Measurements from ENCODE around the gene NUDT21.

DNA sequence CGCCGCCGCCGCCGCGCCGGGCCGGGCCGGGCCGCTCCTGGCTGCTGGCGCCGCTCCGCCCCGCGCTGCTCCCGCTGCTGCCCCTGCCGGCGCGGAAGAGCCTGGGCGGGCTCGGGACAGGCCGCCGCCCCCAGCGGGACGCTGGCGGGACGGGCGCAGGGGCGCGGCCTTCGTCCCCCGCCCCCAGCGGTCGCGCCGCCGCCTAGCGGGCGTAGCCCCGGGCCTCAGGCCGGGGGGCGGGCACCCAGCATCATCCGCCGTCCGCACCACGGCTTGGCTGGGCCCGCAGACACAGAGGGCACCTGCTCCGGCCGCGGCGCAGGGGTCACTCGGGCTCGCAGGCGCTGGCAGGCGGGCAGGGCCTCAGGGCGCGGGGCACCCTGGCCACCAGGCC, 25.7 kb downstream of the NUDT21 start, which contains the start of gene AMFR:
- TF ChIP-seq TAF1 (IDR thresholded peaks at IDR 0.05; ENCODE audit: borderline replicate concordance, low read depth, low read length) (0 out of 2 replicates have a peak, but pooled peaks have one; percentile 12), POLR2AphosphoS5 (IDR thresholded peaks at IDR 0.05; ENCODE audit: low read depth, low read length) (no peak), POLR2A (IDR thresholded peaks at IDR 0.05; ENCODE audit: low read depth, low read length) (peak; percentile 34; the same call in 1 of the 2 replicates)

Data from GM12892 (cell line).